Fibroblast of pulmonary artery (primary cell): Measurements from ENCODE around the gene COL24A1.

Experiments used
- DNase-seq: peaks from one replicate; pipeline ENCODE4 v3.0.0-alpha.2; 2010; ENCODE audit warnings: low read depth
- H3K4me3 ChIP-seq: replicated peaks from 2 replicates; pipeline ENCODE4 v1.5.1; 2011; ENCODE audit warnings: low read depth, mild to moderate bottlenecking, control low read depth, low read length, moderate library complexity
- TF ChIP-seq, protein P1 (sequence below): IDR thresholded peaks from 2 replicates; pipeline ENCODE4 v1.5.1; 2011; ENCODE audit warnings: mild to moderate bottlenecking, control low read depth, low read length, inconsistent platforms; ENCODE audit errors: missing control alignments

Gene COL24A1

DNA sequence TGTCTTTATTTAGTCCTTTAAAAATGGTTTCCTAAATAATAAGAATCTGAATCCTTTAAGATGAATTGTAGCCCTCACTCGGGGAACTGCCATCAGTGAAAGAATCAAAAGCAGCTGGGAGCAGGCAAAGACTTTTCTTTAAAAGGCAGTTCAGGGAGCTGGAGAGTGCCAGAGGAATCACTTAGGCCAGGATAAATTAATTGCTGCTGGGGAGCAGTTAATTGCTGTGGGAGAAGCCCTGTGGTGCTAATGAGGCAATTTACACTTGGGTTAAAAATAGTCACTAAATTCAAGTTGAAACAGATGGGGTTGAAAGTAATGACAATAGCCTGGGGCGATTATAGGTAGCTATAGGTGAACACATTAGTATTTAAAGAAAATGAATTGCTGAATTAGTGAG lies 38.7 kb upstream of the COL24A1 start:
- DNase-seq, result no peak
- no peak overlapping the region for H3K4me3 ChIP-seq
- TF ChIP-seq, protein P1, sequence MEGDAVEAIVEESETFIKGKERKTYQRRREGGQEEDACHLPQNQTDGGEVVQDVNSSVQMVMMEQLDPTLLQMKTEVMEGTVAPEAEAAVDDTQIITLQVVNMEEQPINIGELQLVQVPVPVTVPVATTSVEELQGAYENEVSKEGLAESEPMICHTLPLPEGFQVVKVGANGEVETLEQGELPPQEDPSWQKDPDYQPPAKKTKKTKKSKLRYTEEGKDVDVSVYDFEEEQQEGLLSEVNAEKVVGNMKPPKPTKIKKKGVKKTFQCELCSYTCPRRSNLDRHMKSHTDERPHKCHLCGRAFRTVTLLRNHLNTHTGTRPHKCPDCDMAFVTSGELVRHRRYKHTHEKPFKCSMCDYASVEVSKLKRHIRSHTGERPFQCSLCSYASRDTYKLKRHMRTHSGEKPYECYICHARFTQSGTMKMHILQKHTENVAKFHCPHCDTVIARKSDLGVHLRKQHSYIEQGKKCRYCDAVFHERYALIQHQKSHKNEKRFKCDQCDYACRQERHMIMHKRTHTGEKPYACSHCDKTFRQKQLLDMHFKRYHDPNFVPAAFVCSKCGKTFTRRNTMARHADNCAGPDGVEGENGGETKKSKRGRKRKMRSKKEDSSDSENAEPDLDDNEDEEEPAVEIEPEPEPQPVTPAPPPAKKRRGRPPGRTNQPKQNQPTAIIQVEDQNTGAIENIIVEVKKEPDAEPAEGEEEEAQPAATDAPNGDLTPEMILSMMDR, result no peak

DNA sequence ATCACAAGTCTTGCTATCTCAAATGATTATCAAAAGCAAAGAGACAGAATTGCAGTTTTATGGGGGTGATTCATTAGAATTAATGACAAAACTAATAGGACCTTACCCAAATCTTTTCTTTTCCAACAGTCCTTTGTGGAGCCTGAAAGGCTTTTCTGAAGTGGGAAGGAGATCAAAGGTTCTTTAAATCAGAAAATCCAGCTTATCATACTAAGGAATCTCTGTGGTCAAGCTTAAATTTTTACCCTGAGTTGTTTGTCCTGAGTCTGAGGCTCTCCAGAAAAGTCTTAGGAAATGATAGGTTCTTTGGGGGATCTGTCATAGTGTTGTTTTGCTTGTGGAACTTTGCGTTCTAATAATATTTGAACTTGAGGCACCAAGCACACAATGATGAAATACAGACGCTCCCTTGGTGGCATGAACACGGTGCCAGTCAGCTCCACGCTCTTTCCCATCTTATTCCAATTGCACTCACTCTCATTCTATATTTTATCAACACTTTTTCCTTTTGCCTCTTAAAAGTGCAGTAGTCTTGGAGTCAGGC lies 38.0 kb upstream of the COL24A1 start:
- TF ChIP-seq, protein P1, result no peak
- no peak for DNase-seq

DNA sequence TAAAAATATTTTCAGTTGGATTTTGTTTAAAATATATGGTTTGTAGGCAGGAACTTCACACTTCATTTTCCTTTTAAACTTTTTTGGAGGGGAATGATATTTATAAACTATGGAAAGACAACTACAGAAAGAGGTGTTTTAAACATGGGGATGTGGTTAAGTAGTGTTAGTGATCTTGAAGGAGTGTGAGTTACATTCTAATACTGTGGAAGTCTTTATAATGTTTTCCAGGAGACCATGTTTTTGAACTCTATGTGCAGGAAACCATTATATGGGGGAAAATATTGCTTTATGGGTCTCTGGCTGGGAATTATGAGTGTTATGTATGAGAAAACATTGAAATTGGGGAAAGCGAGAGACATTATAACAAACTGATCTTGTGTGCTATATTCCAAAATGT lies 35.8 kb upstream of the COL24A1 start:
- no peak for DNase-seq
- TF ChIP-seq, protein P1, result no peak
- H3K4me3 ChIP-seq, result no peak overlapping the region

More for the DNA sequence above, 38.0 kb upstream of the COL24A1 start:
- no peak overlapping the region for H3K4me3 ChIP-seq

DNA sequence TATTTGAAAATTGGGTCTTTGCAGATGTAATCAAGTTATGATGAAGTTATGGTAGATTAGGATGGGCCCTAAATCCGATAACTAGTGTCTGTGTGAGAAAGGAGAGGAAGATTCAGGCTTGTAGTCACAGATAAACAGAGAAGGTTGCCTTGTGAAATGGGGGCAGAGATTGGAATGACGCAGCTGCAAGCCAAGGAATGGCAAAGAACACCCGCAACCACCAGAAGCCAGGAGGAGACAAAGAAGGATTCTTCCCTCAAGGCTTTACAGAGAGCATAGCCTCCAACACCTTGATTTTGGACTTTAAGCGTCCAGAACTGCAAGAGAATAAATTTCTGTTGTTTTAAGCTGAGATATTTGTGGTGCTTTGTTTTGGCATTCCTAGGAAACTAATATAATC lies 35.4 kb upstream of the COL24A1 start:
- DNase-seq, result no peak
- H3K4me3 ChIP-seq, result no peak overlapping the region
- TF ChIP-seq, protein P1, result no peak

DNA sequence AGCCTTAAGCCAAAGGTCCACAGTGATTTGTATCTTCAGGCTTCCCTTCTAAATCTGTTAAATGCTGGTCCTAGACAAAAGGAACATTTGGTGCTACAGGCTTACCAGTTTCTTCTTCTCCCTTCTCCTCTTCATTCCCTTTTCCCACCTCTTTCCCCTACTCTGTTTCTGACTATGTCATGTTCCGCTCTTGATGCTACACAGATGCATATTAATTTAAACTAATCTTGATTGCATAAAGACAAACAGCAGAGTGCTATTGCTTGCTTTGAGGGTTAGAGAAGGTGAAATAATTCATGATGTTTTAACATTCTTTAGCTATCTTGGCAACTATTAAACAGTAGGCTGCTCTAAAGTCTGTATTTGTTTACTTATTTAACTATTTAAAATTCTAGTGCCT lies 34.3 kb upstream of the COL24A1 start:
- TF ChIP-seq, protein P1, result no peak
- no peak for DNase-seq

DNA sequence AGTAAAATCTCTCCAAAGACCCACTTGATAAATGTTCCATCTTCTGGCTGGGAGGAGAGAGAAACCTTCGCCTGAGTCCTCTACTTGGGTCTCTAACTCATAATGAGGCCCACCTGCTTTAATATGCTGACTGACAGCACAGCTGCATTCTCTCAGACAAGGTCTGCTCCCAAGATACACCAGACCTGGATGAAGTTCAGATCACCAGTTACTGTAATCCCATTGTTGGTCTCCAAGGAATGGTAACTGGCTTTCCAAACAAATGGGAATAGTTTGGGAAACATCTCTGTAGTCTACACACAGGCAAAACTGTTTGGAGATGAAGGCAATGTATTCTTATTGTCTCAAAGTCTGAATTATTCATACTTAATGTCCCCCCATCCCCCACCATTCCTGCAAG lies 27.9 kb upstream of the COL24A1 start:
- TF ChIP-seq, protein P1, result no peak
- no peak overlapping the region for H3K4me3 ChIP-seq
- DNase-seq, result no peak

More for the DNA sequence above, 34.3 kb upstream of the COL24A1 start:
- H3K4me3 ChIP-seq, result no peak overlapping the region

DNA sequence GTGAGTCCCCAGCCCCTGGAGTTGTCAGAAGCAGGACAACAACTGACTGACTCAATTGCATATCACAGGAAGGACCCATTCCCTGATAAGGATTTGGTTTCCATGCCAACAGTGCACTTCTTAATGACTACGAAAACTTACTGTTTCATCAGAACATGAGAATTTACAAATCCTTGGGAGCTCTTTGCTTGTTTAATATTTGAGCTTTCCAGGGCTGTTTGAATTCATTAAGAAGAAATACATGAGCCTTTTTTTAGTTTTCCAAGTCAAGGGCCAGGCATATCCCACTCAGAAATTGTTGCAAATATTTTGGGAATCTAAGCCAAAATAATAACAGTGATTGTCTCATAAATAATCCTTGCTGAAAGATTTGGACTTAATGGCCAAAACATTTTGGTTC lies 27.2 kb upstream of the COL24A1 start:
- TF ChIP-seq, protein P1, result no peak
- H3K4me3 ChIP-seq, result no peak overlapping the region
- DNase-seq, result peak; percentile 53
